GM18870 (cell line): ENCODE data around the gene TCF12.

Source experiments
- ATAC-seq: cut with Tn5 transposase; IDR thresholded peaks from one replicate; pipeline ENCODE4 v1.9.1; 2021; ENCODE audit warnings: moderate library complexity; ENCODE audit not compliant: unreplicated experiment

The TCF12 gene

GRCh38 chr15:57284535-57284934, 366.1 kb downstream of the TCF12 start:
- ATAC-seq = peak; percentile 45

- ATAC-seq = no peak
These were observed 366.9 kb downstream of the TCF12 start for GRCh38 chr15:57285386-57285785.

DNA sequence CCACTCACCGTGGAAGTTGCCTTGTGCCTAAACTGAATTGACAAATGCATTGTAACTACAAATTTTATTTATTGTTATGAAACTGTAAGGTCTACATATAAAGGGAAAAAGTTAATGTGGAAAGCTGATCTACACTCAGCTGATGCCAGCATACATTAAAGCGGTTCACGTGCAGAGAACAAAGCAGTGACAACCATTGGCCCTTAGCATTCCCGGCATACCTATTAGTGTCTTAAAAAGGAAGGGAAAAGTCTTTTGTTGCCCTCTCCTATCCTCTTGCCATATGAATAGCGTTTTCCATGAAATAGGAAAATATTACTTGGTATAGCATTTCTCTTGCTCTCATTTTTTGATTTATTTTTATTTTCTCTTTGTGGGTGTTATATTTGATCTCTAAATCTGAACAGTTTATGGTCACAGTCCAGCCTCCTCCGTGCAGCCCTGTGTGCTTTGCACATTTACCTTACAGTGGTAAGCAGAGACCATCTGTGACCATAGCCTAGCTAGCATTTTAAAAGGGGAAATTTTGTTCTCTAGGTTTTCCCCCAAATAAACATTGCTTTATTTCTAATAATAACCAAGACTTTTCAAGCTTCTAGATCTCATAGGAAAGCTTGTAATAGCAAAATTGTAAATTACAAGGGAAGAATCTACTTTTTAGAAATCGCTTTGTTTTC, 368.1 kb downstream of the TCF12 start:
- ATAC-seq = no peak

DNA sequence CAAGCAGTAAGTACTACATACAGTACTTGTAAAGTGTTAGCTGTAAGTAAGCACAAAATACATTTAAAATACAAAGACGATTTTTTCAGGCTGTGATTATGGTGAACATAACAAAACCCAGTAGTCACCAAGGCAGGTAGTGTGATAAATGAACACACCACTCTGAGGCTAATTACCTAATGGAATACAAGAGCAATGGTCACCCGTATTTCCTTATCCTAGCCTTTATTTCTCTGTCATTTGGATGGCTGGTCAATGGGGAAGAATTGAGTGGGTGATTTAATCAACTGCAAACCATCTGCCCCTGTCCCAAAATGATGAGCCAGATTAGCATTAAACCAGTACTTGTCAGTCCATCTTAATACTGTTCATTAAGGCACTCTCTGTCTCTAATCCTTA, 368.7 kb downstream of the TCF12 start:
- ATAC-seq = no peak

DNA sequence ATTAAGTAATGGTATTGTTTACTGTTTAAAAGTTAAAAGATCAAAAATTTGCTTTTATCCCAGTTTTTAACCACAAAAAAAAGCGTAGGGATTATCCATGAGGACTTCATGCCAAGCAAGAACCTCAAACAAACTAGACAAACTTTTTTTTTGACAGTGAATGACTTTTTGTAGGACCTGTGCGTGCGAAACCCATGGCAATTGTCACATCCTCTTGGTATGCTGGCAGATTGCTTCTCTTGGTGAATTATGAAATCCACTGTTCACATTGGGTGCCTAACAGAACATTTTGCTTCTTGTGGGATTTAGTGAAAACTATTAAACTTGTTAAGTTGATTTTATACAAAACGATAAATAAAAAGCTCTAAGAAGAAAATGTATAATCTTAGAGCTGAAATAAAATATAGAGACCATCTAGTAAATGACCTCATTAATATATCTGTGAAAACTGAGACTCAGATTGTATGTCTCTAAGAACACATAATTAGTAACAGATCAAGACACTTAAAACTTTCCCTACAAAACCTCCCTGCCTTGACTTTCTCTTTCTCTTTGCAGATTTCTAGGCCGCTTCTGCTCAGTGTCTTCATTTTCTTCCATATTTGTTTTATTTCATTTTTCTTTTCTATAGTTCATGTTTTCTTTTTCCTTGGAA, 370.6 kb downstream of the TCF12 start:
- ATAC-seq = no peak

DNA sequence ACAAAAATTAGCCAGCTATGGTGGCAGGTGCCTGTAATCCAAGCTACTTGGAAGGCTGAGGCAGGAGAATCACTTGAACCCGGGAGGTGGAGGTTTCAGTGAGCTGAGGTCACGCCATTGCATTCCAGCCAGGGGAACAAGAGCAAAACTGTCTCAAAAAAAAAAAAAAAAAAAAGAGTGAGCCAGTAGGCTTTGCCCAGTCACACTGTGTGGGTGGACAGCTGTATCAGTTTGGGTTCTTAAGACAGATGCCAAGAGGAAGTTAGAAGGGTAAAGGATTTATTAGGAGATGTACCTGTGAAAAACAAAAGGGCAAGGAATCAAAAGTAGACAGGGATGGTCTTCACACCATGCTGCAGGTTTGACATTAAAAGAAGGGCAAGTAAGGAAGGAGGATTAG, 371.7 kb downstream of the TCF12 start:
- no peak for ATAC-seq

GRCh38 chr15:57290826-57291225, 372.4 kb downstream of the TCF12 start:
- ATAC-seq = no peak

GRCh38 chr15:57296473-57297162, 378.2 kb downstream of the TCF12 start:
- no peak for ATAC-seq

DNA sequence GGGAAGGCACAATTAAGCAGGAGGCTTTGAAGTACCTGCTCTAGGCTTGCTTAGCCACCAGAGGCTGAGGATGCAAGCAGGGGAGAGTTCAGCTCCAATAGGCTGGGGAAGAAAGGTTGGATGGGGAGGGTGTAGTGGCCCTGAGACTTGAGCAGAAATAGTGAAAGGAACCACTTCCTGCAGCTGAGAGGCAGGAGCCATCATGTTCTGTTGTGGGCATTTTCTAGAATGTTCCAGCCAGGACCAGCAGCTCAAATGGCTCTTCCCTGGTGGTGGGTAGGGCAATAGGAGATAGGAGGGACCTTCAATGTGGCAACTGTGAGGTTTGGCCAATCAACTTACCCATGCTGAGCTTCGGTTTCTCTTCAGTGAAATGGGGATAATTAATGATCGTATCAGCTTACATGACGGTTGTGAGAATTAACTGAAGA, 378.7 kb downstream of the TCF12 start:
- no peak for ATAC-seq

DNA sequence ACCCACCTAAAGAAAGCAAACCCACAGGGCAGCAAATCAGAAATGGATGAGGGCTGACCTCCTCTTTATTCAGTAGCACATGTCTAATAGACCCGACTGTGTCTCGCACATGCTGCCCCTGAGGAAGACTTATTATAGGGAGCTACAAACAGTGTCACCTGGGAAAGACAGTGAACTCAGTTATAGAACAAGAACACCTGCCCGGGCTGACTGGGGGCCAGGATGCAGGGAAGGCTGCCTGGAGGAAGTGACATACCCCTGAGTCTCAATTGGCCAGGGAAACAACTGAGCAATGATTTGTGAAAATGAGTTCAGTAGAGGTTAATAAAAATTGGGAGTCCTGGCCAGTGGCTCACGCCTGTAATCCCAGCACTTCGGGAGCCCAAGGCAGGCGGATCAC, 379.2 kb downstream of the TCF12 start:
- no peak for ATAC-seq

- no peak for ATAC-seq
These were observed 379.8 kb downstream of the TCF12 start for GRCh38 chr15:57298204-57298603.

DNA sequence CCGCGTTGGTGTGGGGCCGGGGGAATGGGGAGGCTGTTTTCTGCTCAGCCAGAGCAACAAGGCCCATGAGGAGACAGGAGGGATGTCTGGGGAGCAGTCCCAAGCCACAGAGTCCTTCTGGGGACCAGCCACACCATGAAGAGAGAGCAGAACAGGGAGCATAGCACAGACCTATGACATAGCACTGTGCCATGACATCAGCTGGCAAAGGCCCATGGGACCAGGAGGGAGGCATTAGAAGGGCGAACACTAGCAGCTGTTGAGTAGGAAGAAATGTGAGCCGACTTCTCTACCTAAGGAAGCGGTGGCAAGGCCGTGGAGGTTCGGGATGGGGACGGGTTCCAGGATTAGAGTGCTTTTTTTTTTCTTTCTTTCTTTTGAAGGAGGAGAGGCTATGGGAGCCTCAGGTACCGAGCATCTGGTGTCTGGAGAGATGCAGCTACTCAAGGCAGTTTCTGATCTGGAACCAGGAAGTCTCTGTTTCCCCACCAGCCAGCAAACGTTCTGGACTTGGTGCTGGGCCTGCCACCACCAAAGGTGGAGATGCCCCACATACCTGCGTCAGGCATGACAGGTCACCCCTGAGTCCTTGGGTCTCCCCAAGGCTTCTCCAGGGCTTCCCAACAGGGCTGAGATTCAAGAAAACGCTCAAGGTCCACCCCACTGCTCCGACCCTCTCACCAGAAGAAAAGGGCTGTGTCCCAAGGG, 380.6 kb downstream of the TCF12 start:
- ATAC-seq = no peak

- no peak for ATAC-seq
These were observed 382.9 kb downstream of the TCF12 start for GRCh38 chr15:57301307-57301706.

- no peak for ATAC-seq
These were observed 384.3 kb downstream of the TCF12 start for GRCh38 chr15:57302640-57303257.

- ATAC-seq = no peak
These were observed 386.6 kb downstream of the TCF12 start for GRCh38 chr15:57305009-57305408.

DNA sequence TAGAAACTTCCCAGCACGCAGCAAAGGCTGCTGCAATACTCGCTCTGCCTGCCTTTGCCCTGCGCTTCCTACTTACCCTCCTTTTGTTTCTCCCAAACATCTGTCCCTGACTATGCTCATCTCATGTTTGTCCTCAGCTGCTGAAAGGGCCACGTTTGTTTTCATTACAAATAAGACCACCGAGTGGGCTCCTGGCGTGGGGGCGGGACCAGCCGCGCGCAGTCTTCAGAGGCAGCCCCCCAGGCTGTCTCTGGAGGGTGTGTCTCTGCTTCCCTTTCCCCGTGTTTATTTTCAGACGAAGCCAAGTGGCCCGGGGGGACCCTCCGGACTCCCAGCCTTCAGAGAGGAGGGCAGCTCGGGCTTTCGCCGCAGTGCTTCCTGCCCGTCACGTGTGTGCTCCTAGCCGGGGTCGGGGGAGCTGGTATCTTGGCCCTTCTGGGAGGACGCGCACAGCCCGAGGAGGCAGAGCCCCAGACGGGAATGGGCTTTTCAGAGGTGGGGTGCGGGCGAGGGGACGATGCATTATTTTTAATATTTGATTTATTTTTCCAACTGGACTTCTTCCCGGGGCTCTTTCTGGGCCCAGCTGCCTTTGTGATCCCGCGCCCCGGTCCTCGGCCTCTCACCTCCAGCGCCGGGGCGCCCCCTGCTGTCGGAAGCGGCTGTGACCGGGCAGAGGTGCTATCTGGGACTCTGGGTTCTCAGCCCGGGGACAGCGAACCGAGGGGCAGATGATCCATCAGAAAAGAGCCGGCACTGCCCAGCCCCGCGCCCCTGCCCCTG, 387.9 kb downstream of the TCF12 start:
- no peak for ATAC-seq

DNA sequence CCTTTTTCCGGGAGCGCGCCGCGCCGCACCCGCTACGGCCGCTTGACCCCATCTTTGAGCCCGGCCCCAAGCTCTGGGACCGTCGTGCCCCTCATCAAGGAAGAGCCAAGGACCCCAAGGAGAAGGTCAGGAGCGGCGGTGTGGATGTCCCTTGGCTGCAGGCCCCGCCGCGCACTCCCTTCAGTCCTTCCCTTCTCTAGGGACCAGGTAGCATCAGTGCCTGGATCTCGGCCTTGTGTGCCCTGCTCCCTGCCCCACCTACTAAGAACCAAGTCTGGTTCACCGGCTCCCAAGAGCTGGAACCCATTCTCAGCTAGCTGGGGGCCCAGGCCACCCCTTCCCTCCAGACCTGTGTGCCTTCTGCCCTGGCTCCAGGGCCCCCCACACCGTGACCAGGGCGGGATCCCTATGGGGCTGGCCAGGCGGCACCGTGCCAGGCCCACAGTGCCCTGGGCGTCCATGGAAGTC, 388.5 kb downstream of the TCF12 start:
- ATAC-seq = no peak

DNA sequence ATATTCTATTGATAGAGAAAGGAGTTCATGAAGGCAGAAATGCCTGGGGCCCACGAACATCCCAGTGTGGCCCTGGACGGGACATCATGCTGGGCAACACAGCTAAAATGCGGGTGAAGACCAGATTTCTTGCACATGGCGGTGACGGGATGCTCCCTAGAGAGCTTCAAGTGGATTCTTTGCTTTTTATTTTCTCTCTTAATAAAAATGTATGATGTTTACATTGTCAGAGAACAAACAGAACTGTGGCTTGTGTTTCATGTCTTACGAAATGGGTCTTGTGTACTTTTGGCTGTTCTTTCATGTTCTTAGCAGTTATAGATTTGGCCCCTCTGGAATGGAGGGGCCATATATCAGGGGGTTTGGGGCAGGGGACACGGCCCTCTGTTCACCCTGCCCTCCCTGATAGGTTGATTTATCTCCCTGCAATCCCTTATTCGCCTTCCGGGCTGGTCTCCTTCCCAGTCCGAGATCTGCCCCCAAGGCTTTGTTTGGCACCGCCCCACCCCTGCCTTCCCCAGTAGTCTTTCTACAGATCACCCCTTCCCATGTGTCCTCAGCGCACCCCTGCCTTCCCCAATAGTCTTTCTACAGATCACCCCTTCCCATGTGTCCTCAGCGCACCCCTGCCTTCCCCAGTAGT, 389.2 kb downstream of the TCF12 start:
- no peak for ATAC-seq

DNA sequence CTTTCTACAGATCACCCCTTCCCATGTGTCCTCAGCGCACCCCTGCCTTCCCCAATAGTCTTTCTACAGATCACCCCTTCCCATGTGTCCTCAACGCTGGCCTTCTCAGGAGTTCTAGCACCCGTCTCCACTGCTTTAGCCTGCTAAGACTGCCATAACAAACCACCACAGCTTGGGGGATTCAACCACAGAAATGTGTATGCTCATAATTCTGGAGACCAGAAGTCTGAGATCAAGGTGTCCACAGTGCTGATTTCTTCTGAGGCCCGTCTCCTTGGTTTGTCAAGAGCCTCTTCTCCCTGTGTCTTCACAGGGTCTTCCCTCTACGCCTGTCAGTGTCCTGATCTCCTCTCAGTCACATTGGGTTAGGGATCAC, 389.7 kb downstream of the TCF12 start:
- ATAC-seq = no peak
